WTC11 (cell line): ENCODE results near the gene TMEM95.

Experiments
- ATF1 ChIP-seq: sonication (generic); formaldehyde crosslinking; IDR thresholded peaks from 2 replicates; pipeline ENCODE4 v1.8.1; 2023; ENCODE audit warnings: mild to moderate bottlenecking, moderate library complexity, missing genetic modification reagents
- ATF3 ChIP-seq: sonication (generic); formaldehyde crosslinking; conservative IDR thresholded peaks from 2 replicates; pipeline ENCODE4 v1.8.1; 2022; ENCODE audit warnings: mild to moderate bottlenecking, missing genetic modification reagents
- ATF6 ChIP-seq: sonication (generic); formaldehyde crosslinking; IDR thresholded peaks from 2 replicates; pipeline ENCODE4 v1.8.1; 2023; ENCODE audit warnings: mild to moderate bottlenecking, missing genetic modification reagents
- CTCF ChIP-seq: fragments of 200-600 bp; IDR thresholded peaks from 2 replicates; pipeline ENCODE4 v1.8.0; 2022; ENCODE audit warnings: antibody characterized with exemption
- ELF4 ChIP-seq: sonication (generic); formaldehyde crosslinking; IDR thresholded peaks from 2 replicates; pipeline ENCODE4 v1.8.1; 2022; ENCODE audit warnings: low read depth, mild to moderate bottlenecking, moderate library complexity, missing genetic modification reagents
- MAX ChIP-seq: sonication (generic); formaldehyde crosslinking; IDR thresholded peaks from 2 replicates; pipeline ENCODE4 v1.8.0; 2022; ENCODE audit warnings: mild to moderate bottlenecking, missing genetic modification reagents
- RELA ChIP-seq: sonication (generic); formaldehyde crosslinking; IDR thresholded peaks from 2 replicates; pipeline ENCODE4 v1.8.1; 2022; ENCODE audit warnings: missing genetic modification reagents, mild to moderate bottlenecking, borderline replicate concordance
- ZNF416 ChIP-seq: fragments of 250-450 bp; sonication (Bioruptor Pico); IDR thresholded peaks from 2 replicates; pipeline ENCODE4 v1.9.0; 2021; ENCODE audit warnings: mild to moderate bottlenecking, inconsistent platforms

- no peak for TF ChIP-seq ATF3 (CRISPR knock-in tag)
- peak; percentile 80 for TF ChIP-seq MAX (CRISPR knock-in tag)
- no peak for TF ChIP-seq ATF6
- TF ChIP-seq CTCF: no peak
- TF ChIP-seq ELF4 (CRISPR knock-in tag): no peak
- no peak for TF ChIP-seq ATF1 (CRISPR knock-in tag)
- TF ChIP-seq RELA: no peak
- no peak for TF ChIP-seq ZNF416
These were observed 47.9 kb upstream of the TMEM95 start, which contains the start of gene EIF5A for GRCh38 chr17:7306911-7307685.
